H1 (cell line): Measurements from ENCODE around the gene ASS1.

Experiments used
- BRCA1 ChIP-seq: IDR thresholded peaks from 2 replicates; pipeline ENCODE4 v1.6.1; 2012; ENCODE audit warnings: low read depth, low read length, improper control_type of control experiment
- EGR1 ChIP-seq: IDR thresholded peaks from 2 replicates; pipeline ENCODE4 v1.6.1; 2011; ENCODE audit warnings: low read depth, low read length, borderline replicate concordance
- EZH2 ChIP-seq: fragments of 200-600 bp; sonication (generic); IDR thresholded peaks from 2 replicates; pipeline ENCODE4 v1.7.1; 2012; ENCODE audit warnings: low read depth, mild to moderate bottlenecking, moderate library complexity, low read length, inconsistent platforms; ENCODE audit not compliant: severe bottlenecking
- GABPA ChIP-seq: IDR thresholded peaks from 2 replicates; pipeline ENCODE4 v1.6.1; 2011; ENCODE audit warnings: mild to moderate bottlenecking, low read length, moderate library complexity, borderline replicate concordance; ENCODE audit not compliant: insufficient read depth
- HDAC2 ChIP-seq, 2 experiments: fragments of 300-600 bp in 1 of 2; sonication (generic) in 1 of 2; IDR thresholded peaks; 2 replicates each; pipeline ENCODE4 v1.6.1; 2011 to 2012; ENCODE audit warnings: low read depth in 2 of 2, low read length in 2 of 2, mild to moderate bottlenecking in 2 of 2, moderate library complexity in 2 of 2, borderline replicate concordance in 1 of 2, inconsistent platforms in 1 of 2
- JUN ChIP-seq: IDR thresholded peaks from 2 replicates; pipeline ENCODE4 v1.6.1; 2011; ENCODE audit warnings: low read depth, mild to moderate bottlenecking, improper control_type of control experiment, low read length
- POLR2A ChIP-seq, 2 experiments: IDR thresholded peaks; 1 replicate in 1 of 2; 2 replicates in 1 of 2; pipeline ENCODE4 v1.6.1; 2011; ENCODE audit warnings: low read depth in 2 of 2, low read length in 2 of 2, mild to moderate bottlenecking in 2 of 2; ENCODE audit errors: control extremely low read depth in 1 of 2
- POLR2AphosphoS5 ChIP-seq: IDR thresholded peaks from 2 replicates; pipeline ENCODE4 v1.6.1; 2011; ENCODE audit warnings: low read depth, low read length
- TCF12 ChIP-seq: IDR thresholded peaks from 2 replicates; pipeline ENCODE4 v1.6.1; 2011; ENCODE audit warnings: low read depth, mild to moderate bottlenecking, low read length
- YY1 ChIP-seq: IDR thresholded peaks from 2 replicates; pipeline ENCODE4 v1.6.1; 2011; ENCODE audit warnings: low read depth, mild to moderate bottlenecking, low read length
- ZNF274 ChIP-seq: IDR thresholded peaks from 2 replicates; pipeline ENCODE4 v1.7.0; 2012; ENCODE audit warnings: low read length, borderline replicate concordance; ENCODE audit errors: extremely low read depth
- TF ChIP-seq, protein P1 (sequence below), 3 experiments: IDR thresholded peaks; 1 replicate in 2 of 3; 2 replicates in 1 of 3; pipeline versions ENCODE4 v1.5.1 to v1.6.1; 2011; ENCODE audit warnings: low read length in 3 of 3, mild to moderate bottlenecking in 3 of 3, inconsistent platforms in 2 of 3, low read depth in 1 of 3, moderate library complexity in 1 of 3; ENCODE audit not compliant: insufficient read depth in 1 of 3; ENCODE audit errors: control extremely low read depth in 1 of 3
- TF ChIP-seq, protein P2 (sequence below): IDR thresholded peaks from 2 replicates; pipeline ENCODE4 v1.6.1; 2012; ENCODE audit warnings: low read length, inconsistent platforms

DNA sequence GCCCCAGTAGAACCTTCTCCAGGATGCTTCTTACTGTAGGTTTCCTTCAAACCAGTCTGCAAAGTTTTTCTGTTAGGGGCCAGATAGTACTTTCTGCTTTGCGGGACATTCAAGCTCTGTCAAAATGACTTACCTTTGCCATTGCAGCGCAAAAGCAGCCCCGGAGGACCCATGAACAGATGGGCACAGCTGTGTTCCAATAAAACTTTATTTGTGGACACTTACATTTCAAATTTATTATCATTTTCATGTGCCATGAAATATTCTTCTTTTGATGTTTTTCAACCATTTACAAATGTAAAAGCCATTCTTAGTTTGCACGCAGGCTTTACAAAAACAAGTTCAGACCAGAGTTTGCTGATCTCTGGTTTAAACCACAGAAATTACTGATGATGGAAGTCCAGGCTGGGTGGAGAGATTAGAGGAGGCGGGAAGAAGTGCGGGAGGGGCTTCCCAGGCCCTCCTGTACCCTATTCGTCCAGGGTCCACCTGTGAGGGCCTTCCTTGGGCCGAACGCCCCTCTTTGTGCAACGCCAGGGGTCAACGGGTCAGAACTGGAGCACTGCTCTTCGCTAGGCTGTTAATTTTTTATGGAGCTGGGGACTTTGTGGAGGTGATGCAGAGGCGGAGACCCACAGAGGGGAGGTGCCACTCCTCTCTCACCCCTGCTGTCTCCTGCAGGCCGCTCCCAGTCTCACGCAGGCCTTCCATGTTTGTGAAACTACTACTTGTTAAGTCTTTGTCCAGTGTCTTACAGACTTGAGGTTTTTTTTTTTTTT, 7.6 kb upstream of the ASS1 start:
- TF ChIP-seq JUN = no peak
- no peak for TF ChIP-seq ZNF274
- no peak for TF ChIP-seq YY1
- TF ChIP-seq, protein P1, sequence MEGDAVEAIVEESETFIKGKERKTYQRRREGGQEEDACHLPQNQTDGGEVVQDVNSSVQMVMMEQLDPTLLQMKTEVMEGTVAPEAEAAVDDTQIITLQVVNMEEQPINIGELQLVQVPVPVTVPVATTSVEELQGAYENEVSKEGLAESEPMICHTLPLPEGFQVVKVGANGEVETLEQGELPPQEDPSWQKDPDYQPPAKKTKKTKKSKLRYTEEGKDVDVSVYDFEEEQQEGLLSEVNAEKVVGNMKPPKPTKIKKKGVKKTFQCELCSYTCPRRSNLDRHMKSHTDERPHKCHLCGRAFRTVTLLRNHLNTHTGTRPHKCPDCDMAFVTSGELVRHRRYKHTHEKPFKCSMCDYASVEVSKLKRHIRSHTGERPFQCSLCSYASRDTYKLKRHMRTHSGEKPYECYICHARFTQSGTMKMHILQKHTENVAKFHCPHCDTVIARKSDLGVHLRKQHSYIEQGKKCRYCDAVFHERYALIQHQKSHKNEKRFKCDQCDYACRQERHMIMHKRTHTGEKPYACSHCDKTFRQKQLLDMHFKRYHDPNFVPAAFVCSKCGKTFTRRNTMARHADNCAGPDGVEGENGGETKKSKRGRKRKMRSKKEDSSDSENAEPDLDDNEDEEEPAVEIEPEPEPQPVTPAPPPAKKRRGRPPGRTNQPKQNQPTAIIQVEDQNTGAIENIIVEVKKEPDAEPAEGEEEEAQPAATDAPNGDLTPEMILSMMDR (IDR thresholded peaks at IDR 0.05; ENCODE audit: control extremely low read depth in 1 of 3, insufficient read depth in 1 of 3, low read depth in 1 of 3, low read length in 3 of 3) = no peak
- TF ChIP-seq GABPA = no peak
- TF ChIP-seq, protein P2, sequence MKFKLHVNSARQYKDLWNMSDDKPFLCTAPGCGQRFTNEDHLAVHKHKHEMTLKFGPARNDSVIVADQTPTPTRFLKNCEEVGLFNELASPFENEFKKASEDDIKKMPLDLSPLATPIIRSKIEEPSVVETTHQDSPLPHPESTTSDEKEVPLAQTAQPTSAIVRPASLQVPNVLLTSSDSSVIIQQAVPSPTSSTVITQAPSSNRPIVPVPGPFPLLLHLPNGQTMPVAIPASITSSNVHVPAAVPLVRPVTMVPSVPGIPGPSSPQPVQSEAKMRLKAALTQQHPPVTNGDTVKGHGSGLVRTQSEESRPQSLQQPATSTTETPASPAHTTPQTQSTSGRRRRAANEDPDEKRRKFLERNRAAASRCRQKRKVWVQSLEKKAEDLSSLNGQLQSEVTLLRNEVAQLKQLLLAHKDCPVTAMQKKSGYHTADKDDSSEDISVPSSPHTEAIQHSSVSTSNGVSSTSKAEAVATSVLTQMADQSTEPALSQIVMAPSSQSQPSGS = no peak
- TF ChIP-seq POLR2A (IDR thresholded peaks at IDR 0.05; ENCODE audit: control extremely low read depth in 1 of 2, low read depth in 2 of 2, low read length in 2 of 2) = no peak
- no peak for TF ChIP-seq BRCA1
- no peak for TF ChIP-seq EGR1
- TF ChIP-seq HDAC2 (IDR thresholded peaks at IDR 0.05; ENCODE audit: borderline replicate concordance in 1 of 2, low read depth in 2 of 2, low read length in 2 of 2) = no peak
- no peak for TF ChIP-seq EZH2
- TF ChIP-seq TCF12 = no peak
- no peak for TF ChIP-seq POLR2AphosphoS5
